Measurements from ENCODE around the gene SLC38A10. TPM values are rescaled to one million over a fixed set of nuclear protein-coding genes. Genes with fewer than 3 reads are reported as not detected.
A peak's percentile ranks its signal among the peaks of the same experiment; 100 is the strongest.

The SLC38A10 gene
- total and polyA plus RNA-seq, 2 of the 13 experiments (the other 11 are each of a cell fraction or from before 2014, with no cell fraction given), result 23.4 to 55.8 TPM

GRCh38 chr17:81329927-81330883 is 35.1 kb upstream of the SLC38A10 start (continued):
- TF ChIP-seq PRDM10 (CRISPR knock-in tag; IDR thresholded peaks at IDR 0.05; ENCODE audit: low read depth) (no peak), NFATC3 (CRISPR knock-in tag; IDR thresholded peaks at IDR 0.05) (no peak), PHF20 (CRISPR knock-in tag; IDR thresholded peaks at IDR 0.05) (peak; percentile 25; the same call in 1 of the 2 replicates), ZSCAN21 (CRISPR knock-in tag; IDR thresholded peaks at IDR 0.05; ENCODE audit: borderline replicate concordance) (peak; percentile 53; the same call in 1 of the 2 replicates), RNF2 (conservative IDR thresholded peaks at IDR 0.05; ENCODE audit: low read depth) (no peak), ZSCAN9 (CRISPR knock-in tag; IDR thresholded peaks at IDR 0.05; ENCODE audit: borderline replicate concordance) (no peak), ZFP37 (CRISPR knock-in tag; IDR thresholded peaks at IDR 0.05; ENCODE audit: borderline replicate concordance) (no peak), CBX5 (CRISPR knock-in tag; IDR thresholded peaks at IDR 0.05; ENCODE audit: borderline replicate concordance) (no peak), ZBTB21 (CRISPR knock-in tag; IDR thresholded peaks at IDR 0.05) (no peak), ZNF451 (CRISPR knock-in tag; IDR thresholded peaks at IDR 0.05) (no peak; the same call in 1 of the 2 replicates), ZNF234 (CRISPR knock-in tag; conservative IDR thresholded peaks at IDR 0.05) (no peak), ZNF556 (CRISPR knock-in tag; IDR thresholded peaks at IDR 0.05; ENCODE audit: borderline replicate concordance) (no peak), ZNF205 (CRISPR knock-in tag; IDR thresholded peaks at IDR 0.05) (no peak), ZMAT5 (CRISPR knock-in tag; IDR thresholded peaks at IDR 0.05; ENCODE audit: borderline replicate concordance, low read depth) (no peak), MLXIP (CRISPR knock-in tag; IDR thresholded peaks at IDR 0.05; ENCODE audit: borderline replicate concordance) (no peak), THAP8 (CRISPR knock-in tag; IDR thresholded peaks at IDR 0.05; ENCODE audit: borderline replicate concordance) (no peak), ARID3A (IDR thresholded peaks at IDR 0.05; ENCODE audit: low read depth, low read length) (no peak), ZIK1 (CRISPR knock-in tag; IDR thresholded peaks at IDR 0.05; ENCODE audit: borderline replicate concordance, low read depth) (no peak), ZNF10 (CRISPR knock-in tag; IDR thresholded peaks at IDR 0.05; ENCODE audit: borderline replicate concordance, low read depth) (no peak)

Measured in HepG2 (cell line).